Ishikawa (cell line): Measurements from ENCODE around the gene VNN1.

Experiments used
- CEBPB ChIP-seq: IDR thresholded peaks from 2 replicates; pipeline ENCODE4 v1.6.1; 2012
- CREB1 ChIP-seq: IDR thresholded peaks from 2 replicates; pipeline ENCODE4 v1.6.1; 2012; ENCODE audit warnings: low read depth
- EGR1 ChIP-seq: IDR thresholded peaks from 2 replicates; pipeline ENCODE4 v1.6.1; 2012
- EP300 ChIP-seq: IDR thresholded peaks from 2 replicates; pipeline ENCODE4 v1.6.1; 2012; ENCODE audit warnings: borderline replicate concordance
- FOXM1 ChIP-seq: IDR thresholded peaks from 2 replicates; pipeline ENCODE4 v1.6.1; 2012; ENCODE audit warnings: low read depth, borderline replicate concordance
- MAX ChIP-seq: IDR thresholded peaks from 2 replicates; pipeline ENCODE4 v1.6.1; 2012
- NFIC ChIP-seq: IDR thresholded peaks from 2 replicates; pipeline ENCODE4 v1.6.1; 2012
- RAD21 ChIP-seq: IDR thresholded peaks from 2 replicates; pipeline ENCODE4 v1.6.1; 2012; ENCODE audit warnings: low read depth
- REST ChIP-seq: IDR thresholded peaks from 2 replicates; pipeline ENCODE4 v1.6.1; 2012; ENCODE audit warnings: low read depth, mild to moderate bottlenecking
- TAF1 ChIP-seq: IDR thresholded peaks from 2 replicates; pipeline ENCODE4 v1.6.1; 2012; ENCODE audit warnings: low read depth, mild to moderate bottlenecking
- TCF12 ChIP-seq: IDR thresholded peaks from 2 replicates; pipeline ENCODE4 v1.6.1; 2012; ENCODE audit warnings: low read depth
- TEAD4 ChIP-seq: IDR thresholded peaks from 2 replicates; pipeline ENCODE4 v1.6.1; 2012
- USF1 ChIP-seq: IDR thresholded peaks from 2 replicates; pipeline ENCODE4 v1.6.1; 2012
- YY1 ChIP-seq: IDR thresholded peaks from 2 replicates; pipeline ENCODE4 v1.6.1; 2012; ENCODE audit warnings: low read depth
- ZBTB7A ChIP-seq: IDR thresholded peaks from 2 replicates; pipeline ENCODE4 v1.6.1; 2012; ENCODE audit warnings: low read depth

The VNN1 gene

GRCh38 chr6:132728616-132729015 is 14.8 kb upstream of the VNN1 start:
- no peak for TF ChIP-seq CEBPB
- TF ChIP-seq TEAD4, result no peak
- TF ChIP-seq TAF1, result no peak
- TF ChIP-seq RAD21, result no peak
- no peak for TF ChIP-seq YY1
- no peak for TF ChIP-seq EGR1
- no peak for TF ChIP-seq REST
- TF ChIP-seq USF1, result no peak
- TF ChIP-seq NFIC, result no peak
- TF ChIP-seq FOXM1, result no peak
- no peak for TF ChIP-seq EP300

- TF ChIP-seq MAX (no peak), USF1 (no peak)
Observed at GRCh38 chr6:132726608-132726975, 12.7 kb upstream of the VNN1 start.

- TF ChIP-seq TAF1, result no peak
- no peak for TF ChIP-seq FOXM1
- no peak for TF ChIP-seq CREB1
- no peak for TF ChIP-seq TEAD4
- TF ChIP-seq NFIC, result no peak
Observed at GRCh38 chr6:132725947-132726607, 12.2 kb upstream of the VNN1 start.

GRCh38 chr6:132725471-132725870 is 11.6 kb upstream of the VNN1 start:
- TF ChIP-seq FOXM1 (no peak), ZBTB7A (no peak), EGR1 (no peak), NFIC (no peak), USF1 (no peak), RAD21 (no peak), MAX (no peak), CREB1 (no peak)

GRCh38 chr6:132719736-132720448 is 6.0 kb upstream of the VNN1 start:
- no peak for TF ChIP-seq YY1
- no peak for TF ChIP-seq CEBPB
- TF ChIP-seq TCF12, result no peak
- TF ChIP-seq REST, result no peak
- TF ChIP-seq EP300, result no peak
- no peak for TF ChIP-seq NFIC
- no peak for TF ChIP-seq FOXM1
- TF ChIP-seq RAD21, result no peak
- no peak for TF ChIP-seq MAX

- no peak for TF ChIP-seq RAD21
- TF ChIP-seq NFIC, result no peak
- TF ChIP-seq ZBTB7A, result no peak
- TF ChIP-seq REST, result no peak
- no peak for TF ChIP-seq EGR1
Observed at GRCh38 chr6:132715881-132716637, 2.2 kb upstream of the VNN1 start.
